GM12874 (cell line): ENCODE data around the gene ANKRD40.

Experiments used
- CTCF ChIP-seq: IDR thresholded peaks from 2 replicates; pipeline ENCODE4 v1.5.1; 2011; ENCODE audit warnings: low read depth, mild to moderate bottlenecking, control low read depth, low read length, moderate library complexity; ENCODE audit not compliant: insufficient read depth

Gene ANKRD40

GRCh38 chr17:50656509-50656908, 51.2 kb downstream of the ANKRD40 start:
- no peak for TF ChIP-seq CTCF

GRCh38 chr17:50653738-50654137, 54.0 kb downstream of the ANKRD40 start:
- no peak for TF ChIP-seq CTCF

GRCh38 chr17:50651661-50652060, 56.1 kb downstream of the ANKRD40 start:
- no peak for TF ChIP-seq CTCF

- no peak for TF ChIP-seq CTCF
Measured at GRCh38 chr17:50649042-50649908, 58.4 kb downstream of the ANKRD40 start.

GRCh38 chr17:50647187-50647586, 60.5 kb downstream of the ANKRD40 start:
- no peak for TF ChIP-seq CTCF

- TF ChIP-seq CTCF: no peak
Measured at GRCh38 chr17:50645748-50646682, 61.7 kb downstream of the ANKRD40 start.
